SK-N-SH treated with all-trans-retinoic acid at 6 μM for 48 hours (cell line): ENCODE results near the gene REG1B.

ENCODE experiments used
- PPARA ChIP-seq: fragments of 250-450 bp; sonication (Bioruptor Pico); IDR thresholded peaks from 2 replicates; pipeline ENCODE4 v1.5.0; 2020; ENCODE audit warnings: mild to moderate bottlenecking, borderline replicate concordance
- SNAI2 ChIP-seq: fragments of 250-450 bp; sonication (Bioruptor Pico); IDR thresholded peaks from 2 replicates; pipeline ENCODE4 v1.5.0; 2020; ENCODE audit warnings: mild to moderate bottlenecking, moderate library complexity
- ZFP30 ChIP-seq: fragments of 450-650 bp; formaldehyde crosslinking; IDR thresholded peaks from 2 replicates; pipeline ENCODE4 v1.5.0; 2022; ENCODE audit warnings: mild to moderate bottlenecking, moderate library complexity
- TF ChIP-seq, protein P1 (sequence below): fragments of 250-450 bp; sonication (Bioruptor Pico); IDR thresholded peaks from 2 replicates; pipeline ENCODE4 v1.8.0; 2020; ENCODE audit warnings: mild to moderate bottlenecking, moderate library complexity, borderline replicate concordance
- TF ChIP-seq, protein P2 (sequence below): fragments of 250-450 bp; sonication (Bioruptor Pico); IDR thresholded peaks from 2 replicates; pipeline ENCODE4 v1.5.1; 2020; ENCODE audit warnings: low read depth, mild to moderate bottlenecking, moderate library complexity

DNA sequence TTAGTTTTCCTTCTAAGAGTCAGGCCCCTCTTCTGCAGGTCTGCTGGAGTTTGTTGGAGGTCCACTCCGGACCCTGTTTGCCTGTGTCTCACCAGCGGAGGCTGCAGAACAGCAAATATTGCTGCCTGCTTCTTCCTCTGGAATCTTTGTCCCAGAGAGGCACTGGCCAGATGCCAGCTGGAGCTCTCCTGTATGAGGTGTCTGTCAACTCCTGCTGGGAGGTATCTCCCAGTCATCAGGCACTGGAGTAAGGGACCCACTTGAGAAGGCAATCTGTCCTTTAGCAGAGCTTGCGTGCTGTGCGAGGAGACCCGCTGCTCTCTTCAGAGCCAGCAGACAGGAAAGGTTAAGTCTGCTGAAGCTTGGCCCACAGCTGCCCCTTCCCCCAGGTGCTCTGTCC, 4.8 kb downstream of the REG1B start:
- TF ChIP-seq, protein P1, sequence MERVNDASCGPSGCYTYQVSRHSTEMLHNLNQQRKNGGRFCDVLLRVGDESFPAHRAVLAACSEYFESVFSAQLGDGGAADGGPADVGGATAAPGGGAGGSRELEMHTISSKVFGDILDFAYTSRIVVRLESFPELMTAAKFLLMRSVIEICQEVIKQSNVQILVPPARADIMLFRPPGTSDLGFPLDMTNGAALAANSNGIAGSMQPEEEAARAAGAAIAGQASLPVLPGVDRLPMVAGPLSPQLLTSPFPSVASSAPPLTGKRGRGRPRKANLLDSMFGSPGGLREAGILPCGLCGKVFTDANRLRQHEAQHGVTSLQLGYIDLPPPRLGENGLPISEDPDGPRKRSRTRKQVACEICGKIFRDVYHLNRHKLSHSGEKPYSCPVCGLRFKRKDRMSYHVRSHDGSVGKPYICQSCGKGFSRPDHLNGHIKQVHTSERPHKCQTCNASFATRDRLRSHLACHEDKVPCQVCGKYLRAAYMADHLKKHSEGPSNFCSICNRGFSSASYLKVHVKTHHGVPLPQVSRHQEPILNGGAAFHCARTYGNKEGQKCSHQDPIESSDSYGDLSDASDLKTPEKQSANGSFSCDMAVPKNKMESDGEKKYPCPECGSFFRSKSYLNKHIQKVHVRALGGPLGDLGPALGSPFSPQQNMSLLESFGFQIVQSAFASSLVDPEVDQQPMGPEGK = no peak
- TF ChIP-seq ZFP30 = no peak
- no peak for TF ChIP-seq SNAI2 (CRISPR knock-in tag)
- TF ChIP-seq, protein P2, sequence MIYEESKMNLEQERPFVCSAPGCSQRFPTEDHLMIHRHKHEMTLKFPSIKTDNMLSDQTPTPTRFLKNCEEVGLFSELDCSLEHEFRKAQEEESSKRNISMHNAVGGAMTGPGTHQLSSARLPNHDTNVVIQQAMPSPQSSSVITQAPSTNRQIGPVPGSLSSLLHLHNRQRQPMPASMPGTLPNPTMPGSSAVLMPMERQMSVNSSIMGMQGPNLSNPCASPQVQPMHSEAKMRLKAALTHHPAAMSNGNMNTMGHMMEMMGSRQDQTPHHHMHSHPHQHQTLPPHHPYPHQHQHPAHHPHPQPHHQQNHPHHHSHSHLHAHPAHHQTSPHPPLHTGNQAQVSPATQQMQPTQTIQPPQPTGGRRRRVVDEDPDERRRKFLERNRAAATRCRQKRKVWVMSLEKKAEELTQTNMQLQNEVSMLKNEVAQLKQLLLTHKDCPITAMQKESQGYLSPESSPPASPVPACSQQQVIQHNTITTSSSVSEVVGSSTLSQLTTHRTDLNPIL = no peak
- TF ChIP-seq PPARA (CRISPR knock-in tag) = no peak
